ENCODE measurements around the gene TEKTIP1. TPM values are rescaled to one million over a fixed set of nuclear protein-coding genes. Genes with fewer than 3 reads are reported as not detected.
"Not testable (repeated sequence)": the region's sequence is repeated elsewhere in the genome, so short reads cannot be mapped to it uniquely, and the experiment has no call there.

TEKTIP1 gene
- total and polyA plus RNA-seq, 2 donors (not counting 1 experiment from before 2014, with no cell fraction given), result not detected

DNA sequence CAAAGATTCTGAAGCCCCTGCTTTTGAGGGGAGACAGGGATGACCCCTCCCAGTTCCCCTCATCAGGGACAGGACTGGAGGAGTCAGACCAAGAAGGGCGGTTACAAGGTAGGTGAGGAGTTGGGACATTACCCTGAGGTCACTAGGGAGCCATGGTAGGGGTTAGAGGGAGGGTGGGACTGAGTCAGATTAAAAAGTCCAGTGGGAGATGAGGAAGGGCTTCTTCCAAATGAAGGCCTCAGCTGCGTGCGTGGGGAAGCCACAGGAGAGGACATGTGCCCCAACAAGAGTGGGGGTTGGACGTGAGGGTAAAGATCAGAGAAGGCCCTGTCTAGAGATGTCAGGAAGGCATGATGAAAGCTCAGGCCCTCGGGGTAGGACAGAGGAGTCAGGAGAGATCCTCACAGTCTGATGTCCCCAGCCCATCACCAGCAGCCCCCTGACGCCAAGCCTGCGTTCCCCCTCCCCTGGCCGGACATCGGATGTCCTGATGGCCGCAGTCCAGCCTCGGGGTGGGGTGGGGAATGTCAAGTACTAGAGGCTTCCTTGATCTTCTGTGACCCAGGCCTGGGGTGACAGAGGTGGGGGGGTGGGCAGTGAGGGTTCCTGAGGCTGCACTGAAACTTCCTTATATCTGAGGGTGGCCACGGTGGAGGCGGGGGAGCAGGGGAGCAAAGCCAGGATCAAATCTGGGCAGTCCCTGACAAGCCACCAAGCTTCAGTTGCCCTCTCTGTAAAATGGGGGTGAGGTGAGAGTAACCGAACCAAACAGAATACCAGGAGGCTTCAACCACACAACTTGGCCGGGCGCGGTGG lies 24.9 kb downstream of the TEKTIP1 start:
- Histone ChIP-seq H3K4me2 (ENCODE audit: extremely low read depth, insufficient read depth, low read length) (no peak overlapping the region), H3K9me3 (ENCODE audit: control insufficient read depth, insufficient read depth, low read depth, low read length) (no peaks in the 10 kb centered on the region), H3K4me3 (replicated peaks in 1 of 4; ENCODE audit: control extremely low read depth in 1 of 4, insufficient read depth in 1 of 4, low read depth in 3 of 4, low read length in 4 of 4) (no peak overlapping the region), H3K79me2 (ENCODE audit: control insufficient read depth, insufficient read depth, low read length) (no peaks in the 10 kb centered on the region), H3K4me1 (ENCODE audit: control insufficient read depth, extremely low read depth, insufficient read depth, low read length) (no peaks in the 10 kb centered on the region), H2AFZ (ENCODE audit: low read length) (no peak overlapping the region), H3K9ac (ENCODE audit: insufficient read depth, low read length) (no peak overlapping the region), H4K20me1 (ENCODE audit: control insufficient read depth, extremely low read depth, insufficient read depth, low read length) (no peaks in the 10 kb centered on the region), H3K27me3 (ENCODE audit: control insufficient read depth, insufficient read depth, low read length) (no peaks in the 10 kb centered on the region), H3K27ac (ENCODE audit: insufficient read depth, low read length) (no peak overlapping the region), H3K36me3 (ENCODE audit: control insufficient read depth, insufficient read depth, low read length) (no peaks in the 10 kb centered on the region)
- DNase-seq (ENCODE audit: low read depth in 2 of 2), result no peak
- TF ChIP-seq, protein P1, sequence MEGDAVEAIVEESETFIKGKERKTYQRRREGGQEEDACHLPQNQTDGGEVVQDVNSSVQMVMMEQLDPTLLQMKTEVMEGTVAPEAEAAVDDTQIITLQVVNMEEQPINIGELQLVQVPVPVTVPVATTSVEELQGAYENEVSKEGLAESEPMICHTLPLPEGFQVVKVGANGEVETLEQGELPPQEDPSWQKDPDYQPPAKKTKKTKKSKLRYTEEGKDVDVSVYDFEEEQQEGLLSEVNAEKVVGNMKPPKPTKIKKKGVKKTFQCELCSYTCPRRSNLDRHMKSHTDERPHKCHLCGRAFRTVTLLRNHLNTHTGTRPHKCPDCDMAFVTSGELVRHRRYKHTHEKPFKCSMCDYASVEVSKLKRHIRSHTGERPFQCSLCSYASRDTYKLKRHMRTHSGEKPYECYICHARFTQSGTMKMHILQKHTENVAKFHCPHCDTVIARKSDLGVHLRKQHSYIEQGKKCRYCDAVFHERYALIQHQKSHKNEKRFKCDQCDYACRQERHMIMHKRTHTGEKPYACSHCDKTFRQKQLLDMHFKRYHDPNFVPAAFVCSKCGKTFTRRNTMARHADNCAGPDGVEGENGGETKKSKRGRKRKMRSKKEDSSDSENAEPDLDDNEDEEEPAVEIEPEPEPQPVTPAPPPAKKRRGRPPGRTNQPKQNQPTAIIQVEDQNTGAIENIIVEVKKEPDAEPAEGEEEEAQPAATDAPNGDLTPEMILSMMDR (conservative IDR thresholded peaks at IDR 0.05 in 1 of 2, IDR thresholded peaks at IDR 0.05 in 1 of 2; ENCODE audit: low read depth in 1 of 2, low read length in 2 of 2), result no peak
- no peak for TF ChIP-seq EZH2 (IDR thresholded peaks at IDR 0.05; ENCODE audit: low read length, missing control alignments)

DNA sequence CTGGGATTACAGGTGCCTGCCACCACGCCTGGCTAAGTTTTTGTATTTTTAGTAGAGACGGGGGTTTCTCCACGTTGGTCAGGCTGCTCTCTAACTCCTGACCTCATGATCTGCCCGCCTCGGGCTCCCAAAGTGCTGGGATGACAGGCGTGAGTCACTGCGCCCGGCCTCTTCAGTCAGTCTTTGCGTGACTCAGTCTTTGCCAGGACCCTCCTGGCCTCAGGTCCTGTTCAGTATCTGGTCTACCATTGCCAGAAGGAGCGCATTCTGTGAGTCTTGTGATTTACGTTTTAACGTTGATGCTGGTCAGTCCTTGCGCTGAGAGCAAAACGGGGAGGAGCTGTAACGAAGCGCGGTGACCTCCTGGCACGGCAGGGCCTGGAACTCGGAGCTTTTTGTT lies 26.2 kb downstream of the TEKTIP1 start:
- no peak overlapping the region for H3K27ac ChIP-seq (ENCODE audit: insufficient read depth, low read length)
- DNase-seq (ENCODE audit: low read depth in 2 of 2), result peak in 1 of 2 donors; percentile 88
- H3K27me3 ChIP-seq (ENCODE audit: control insufficient read depth, insufficient read depth, low read length), result no peaks in the 10 kb centered on the region
- H3K4me1 ChIP-seq (ENCODE audit: control insufficient read depth, extremely low read depth, insufficient read depth, low read length), result no peaks in the 10 kb centered on the region
- H3K4me2 ChIP-seq (ENCODE audit: extremely low read depth, insufficient read depth, low read length), result no peak overlapping the region
- H3K4me3 ChIP-seq (replicated peaks in 1 of 4; ENCODE audit: control extremely low read depth in 1 of 4, insufficient read depth in 1 of 4, low read depth in 3 of 4, low read length in 4 of 4), result no peak overlapping the region
- H3K9ac ChIP-seq (ENCODE audit: insufficient read depth, low read length), result no peak overlapping the region
- H2AFZ ChIP-seq (ENCODE audit: low read length), result no peak overlapping the region
- H4K20me1 ChIP-seq (ENCODE audit: control insufficient read depth, extremely low read depth, insufficient read depth, low read length), result no peaks in the 10 kb centered on the region
- no peaks in the 10 kb centered on the region for H3K36me3 ChIP-seq (ENCODE audit: control insufficient read depth, insufficient read depth, low read length)
- no peaks in the 10 kb centered on the region for H3K79me2 ChIP-seq (ENCODE audit: control insufficient read depth, insufficient read depth, low read length)
- TF ChIP-seq, protein P1 (conservative IDR thresholded peaks at IDR 0.05 in 1 of 2, IDR thresholded peaks at IDR 0.05 in 1 of 2; ENCODE audit: low read depth in 1 of 2, low read length in 2 of 2), result no peak
- TF ChIP-seq EZH2 (IDR thresholded peaks at IDR 0.05; ENCODE audit: low read length, missing control alignments), result no peak
- no peaks in the 10 kb centered on the region for H3K9me3 ChIP-seq (ENCODE audit: control insufficient read depth, insufficient read depth, low read depth, low read length)

DNA sequence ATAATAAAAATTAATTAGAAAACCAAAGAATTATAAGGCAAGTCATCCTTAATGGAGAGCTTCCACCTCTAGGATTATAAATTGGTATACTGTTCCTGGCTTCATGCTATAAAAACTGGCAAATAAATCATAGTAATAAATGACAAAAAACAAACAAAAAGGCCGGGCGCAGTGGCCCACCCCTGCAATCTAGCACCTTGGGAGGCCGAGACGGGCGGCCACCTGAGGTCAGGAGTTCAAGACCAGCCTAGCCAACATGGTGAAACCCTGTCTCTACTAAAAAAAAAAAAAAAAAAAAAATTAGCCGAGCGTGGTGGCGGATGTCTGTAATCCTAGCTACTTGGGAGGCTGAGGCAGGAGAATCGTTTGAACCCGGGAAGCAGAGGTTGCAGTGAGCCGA lies 31.1 kb downstream of the TEKTIP1 start:
- not testable (repeated sequence) for H2AFZ ChIP-seq (ENCODE audit: low read length); DNase-seq (ENCODE audit: low read depth in 2 of 2); H3K27me3 ChIP-seq (ENCODE audit: control insufficient read depth, insufficient read depth, low read length); H3K9ac ChIP-seq (ENCODE audit: insufficient read depth, low read length); H3K36me3 ChIP-seq (ENCODE audit: control insufficient read depth, insufficient read depth, low read length); H3K4me1 ChIP-seq (ENCODE audit: control insufficient read depth, extremely low read depth, insufficient read depth, low read length); H3K27ac ChIP-seq (ENCODE audit: insufficient read depth, low read length); H3K4me3 ChIP-seq (replicated peaks in 1 of 4; ENCODE audit: control extremely low read depth in 1 of 4, insufficient read depth in 1 of 4, low read depth in 3 of 4, low read length in 4 of 4); H4K20me1 ChIP-seq (ENCODE audit: control insufficient read depth, extremely low read depth, insufficient read depth, low read length); H3K4me2 ChIP-seq (ENCODE audit: extremely low read depth, insufficient read depth, low read length); H3K79me2 ChIP-seq (ENCODE audit: control insufficient read depth, insufficient read depth, low read length); H3K9me3 ChIP-seq (ENCODE audit: control insufficient read depth, insufficient read depth, low read depth, low read length)
